Muscle layer of colon (tissue), 2 donors: Measurements from ENCODE around the gene MIEF2.

Source experiments
- H3K27ac ChIP-seq: one replicate; pipeline ENCODE4 v1.7.0; 2013; ENCODE audit warnings: low read depth, mild to moderate bottlenecking, low read length, moderate library complexity
- H3K27me3 ChIP-seq, 2 donors: one replicate each; pipeline ENCODE4 v1.7.0; 2013; ENCODE audit warnings: low read length in 2 of 2, mild to moderate bottlenecking in 2 of 2; ENCODE audit not compliant: insufficient read depth in 2 of 2, control insufficient read depth in 1 of 2
- H3K36me3 ChIP-seq: one replicate; pipeline ENCODE4 v1.7.0; 2013; ENCODE audit warnings: mild to moderate bottlenecking, low read length; ENCODE audit not compliant: insufficient read depth
- H3K4me1 ChIP-seq: one replicate; pipeline ENCODE4 v1.7.0; 2013; ENCODE audit warnings: mild to moderate bottlenecking, low read length; ENCODE audit not compliant: insufficient read depth
- H3K4me3 ChIP-seq, 2 donors: one replicate each; pipeline ENCODE4 v1.7.0; 2013; ENCODE audit warnings: low read length in 2 of 2, low read depth in 1 of 2, mild to moderate bottlenecking in 1 of 2, moderate library complexity in 1 of 2
- H3K9ac ChIP-seq: one replicate; pipeline ENCODE4 v1.7.0; 2013; ENCODE audit warnings: low read length
- H3K9me3 ChIP-seq: one replicate; pipeline ENCODE4 v1.7.0; 2013; ENCODE audit warnings: mild to moderate bottlenecking, low read length
- donor health status: abdominal sarcoma.
- donor health status: Adenocarcinoma of cecum.

MIEF2 gene

GRCh38 chr17:18314731-18315561 lies 54.5 kb downstream of the MIEF2 start, which contains the start of the genes SMCR8 and TOP3A:
Gene SMCR8 (plus strand): TSS chr17:18315293. CDS start chr17:18315790, 497 bp downstream.
Gene TOP3A (minus strand): TSS chr17:18314994. CDS start chr17:18314778, 216 bp downstream.
- Histone ChIP-seq H3K27ac (peak within 1 kb of the TSS; percentile 89), H3K9me3 (no peaks in the 10 kb centered on the region), H3K4me1 (peaks cover 64% of the 10 kb centered on the region), H3K27me3 (no peaks in the 10 kb centered on the region), H3K4me3 (peak within 1 kb of the TSS; percentile 81 to 93), H3K36me3 (peaks cover 35% of the 10 kb centered on the region), H3K9ac (peak within 1 kb of the TSS; percentile 57)

DNA sequence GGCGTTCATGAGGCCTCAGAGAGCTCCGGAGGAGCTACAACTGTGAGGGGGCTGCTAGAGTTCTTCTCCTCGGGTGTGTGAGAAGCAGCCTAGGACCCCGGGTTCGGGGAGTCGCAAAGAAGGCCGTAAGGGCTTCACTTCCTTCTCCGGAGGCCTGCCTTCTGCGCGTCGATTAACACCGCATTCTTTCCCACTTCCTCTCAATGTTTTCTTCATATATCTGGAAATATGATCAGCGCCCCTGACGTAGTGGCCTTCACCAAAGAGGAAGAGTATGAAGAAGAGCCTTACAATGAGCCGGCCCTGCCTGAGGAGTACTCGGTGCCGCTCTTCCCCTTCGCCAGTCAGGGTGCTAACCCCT lies 55.1 kb downstream of the MIEF2 start:
- H3K4me3 ChIP-seq = peak overlapping the region; percentile 72 to 93
- peak overlapping the region; percentile 89 for H3K27ac ChIP-seq
- H3K4me1 ChIP-seq = peaks cover 70% of the 10 kb centered on the region
- H3K27me3 ChIP-seq = no peaks in the 10 kb centered on the region
- H3K9ac ChIP-seq = peak overlapping the region; percentile 45
- no peaks in the 10 kb centered on the region for H3K9me3 ChIP-seq
- H3K36me3 ChIP-seq = peaks cover 37% of the 10 kb centered on the region

- Histone ChIP-seq H3K36me3 (peaks cover 41% of the 10 kb centered on the region), H3K27ac (peak overlapping the region; percentile 89), H3K9me3 (no peaks in the 10 kb centered on the region), H3K4me3 (peak overlapping the region; percentile 72 to 93), H3K27me3 (no peaks in the 10 kb centered on the region), H3K4me1 (peaks cover 73% of the 10 kb centered on the region), H3K9ac (peak overlapping the region; percentile 45)
Observed at GRCh38 chr17:18315961-18316360, 55.5 kb downstream of the MIEF2 start.
